Measurements from ENCODE around the gene ZBBX. TPM values are rescaled to one million over a fixed set of nuclear protein-coding genes. Genes with fewer than 3 reads are reported as not detected.

Gene ZBBX
- total RNA-seq, 4 donors from 2014 or later = 0.52 to 8.8 (median 1.9) TPM

GRCh38 chr3:167209011-167209410 lies 171.1 kb downstream of the ZBBX start:
- intact Hi-C loops (cut with DNase I; ENCODE audit: low total_unique reads) = no loop called here
- TF ChIP-seq, protein P1, sequence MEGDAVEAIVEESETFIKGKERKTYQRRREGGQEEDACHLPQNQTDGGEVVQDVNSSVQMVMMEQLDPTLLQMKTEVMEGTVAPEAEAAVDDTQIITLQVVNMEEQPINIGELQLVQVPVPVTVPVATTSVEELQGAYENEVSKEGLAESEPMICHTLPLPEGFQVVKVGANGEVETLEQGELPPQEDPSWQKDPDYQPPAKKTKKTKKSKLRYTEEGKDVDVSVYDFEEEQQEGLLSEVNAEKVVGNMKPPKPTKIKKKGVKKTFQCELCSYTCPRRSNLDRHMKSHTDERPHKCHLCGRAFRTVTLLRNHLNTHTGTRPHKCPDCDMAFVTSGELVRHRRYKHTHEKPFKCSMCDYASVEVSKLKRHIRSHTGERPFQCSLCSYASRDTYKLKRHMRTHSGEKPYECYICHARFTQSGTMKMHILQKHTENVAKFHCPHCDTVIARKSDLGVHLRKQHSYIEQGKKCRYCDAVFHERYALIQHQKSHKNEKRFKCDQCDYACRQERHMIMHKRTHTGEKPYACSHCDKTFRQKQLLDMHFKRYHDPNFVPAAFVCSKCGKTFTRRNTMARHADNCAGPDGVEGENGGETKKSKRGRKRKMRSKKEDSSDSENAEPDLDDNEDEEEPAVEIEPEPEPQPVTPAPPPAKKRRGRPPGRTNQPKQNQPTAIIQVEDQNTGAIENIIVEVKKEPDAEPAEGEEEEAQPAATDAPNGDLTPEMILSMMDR (IDR thresholded peaks at IDR 0.05) = no peak
- no peak for TF ChIP-seq POLR2A (IDR thresholded peaks at IDR 0.05)
- H3K27me3 ChIP-seq = no peaks in the 10 kb centered on the region
- no peak overlapping the region for H3K27ac ChIP-seq
- H3K9me3 ChIP-seq = no peaks in the 10 kb centered on the region
- H3K36me3 ChIP-seq = no peaks in the 10 kb centered on the region
- DNase-seq = no peak
- H3K4me3 ChIP-seq = no peak overlapping the region
- no peaks in the 10 kb centered on the region for H3K4me1 ChIP-seq

DNA sequence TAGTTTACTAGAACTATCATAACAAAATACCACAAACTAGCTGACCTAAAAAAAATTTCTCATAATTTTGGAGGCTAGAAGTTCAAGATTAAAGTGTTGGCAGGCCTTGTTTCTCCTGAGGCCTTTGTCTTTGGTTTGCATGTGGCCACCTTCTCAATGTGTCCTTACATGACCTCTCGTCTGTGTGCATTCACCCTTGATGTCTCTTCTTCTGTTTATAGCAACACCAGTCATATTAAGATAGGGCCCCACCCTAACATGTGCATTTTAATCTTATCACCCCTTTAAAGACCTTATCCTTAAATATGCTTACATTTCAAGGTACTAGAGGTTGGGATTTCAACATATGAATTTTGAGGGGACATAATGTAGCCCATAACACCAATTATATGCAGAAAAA lies 177.0 kb downstream of the ZBBX start:
- H3K4me3 ChIP-seq = no peak overlapping the region
- H3K9me3 ChIP-seq = no peaks in the 10 kb centered on the region
- H3K36me3 ChIP-seq = no peaks in the 10 kb centered on the region
- H3K27ac ChIP-seq = no peak overlapping the region
- intact Hi-C loops (cut with DNase I; ENCODE audit: low total_unique reads) = no loop called here
- no peaks in the 10 kb centered on the region for H3K4me1 ChIP-seq
- TF ChIP-seq POLR2A (IDR thresholded peaks at IDR 0.05) = no peak
- DNase-seq = no peak
- no peaks in the 10 kb centered on the region for H3K27me3 ChIP-seq

GRCh38 chr3:167198949-167199600 lies 181.0 kb downstream of the ZBBX start:
- H3K4me3 ChIP-seq = no peak overlapping the region
- no peak for DNase-seq
- TF ChIP-seq POLR2A (IDR thresholded peaks at IDR 0.05) = no peak
- TF ChIP-seq, protein P1 (IDR thresholded peaks at IDR 0.05) = no peak
- intact Hi-C loops (cut with DNase I; ENCODE audit: low total_unique reads) = no loop called here
- no peaks in the 10 kb centered on the region for H3K4me1 ChIP-seq
- H3K9me3 ChIP-seq = no peaks in the 10 kb centered on the region
- H3K36me3 ChIP-seq = no peaks in the 10 kb centered on the region
- H3K27me3 ChIP-seq = no peaks in the 10 kb centered on the region
- H3K27ac ChIP-seq = no peak overlapping the region

Other genes with a start within 250 kb of the ZBBX start
- gene SERPINI2, start 93.7 kb upstream of the ZBBX start, total RNA-seq = 1 to 10 TPM in 1 of 4 donors, not detected in 3; 1.4 TPM